ENCODE results near the gene UQCC3.

DNA sequence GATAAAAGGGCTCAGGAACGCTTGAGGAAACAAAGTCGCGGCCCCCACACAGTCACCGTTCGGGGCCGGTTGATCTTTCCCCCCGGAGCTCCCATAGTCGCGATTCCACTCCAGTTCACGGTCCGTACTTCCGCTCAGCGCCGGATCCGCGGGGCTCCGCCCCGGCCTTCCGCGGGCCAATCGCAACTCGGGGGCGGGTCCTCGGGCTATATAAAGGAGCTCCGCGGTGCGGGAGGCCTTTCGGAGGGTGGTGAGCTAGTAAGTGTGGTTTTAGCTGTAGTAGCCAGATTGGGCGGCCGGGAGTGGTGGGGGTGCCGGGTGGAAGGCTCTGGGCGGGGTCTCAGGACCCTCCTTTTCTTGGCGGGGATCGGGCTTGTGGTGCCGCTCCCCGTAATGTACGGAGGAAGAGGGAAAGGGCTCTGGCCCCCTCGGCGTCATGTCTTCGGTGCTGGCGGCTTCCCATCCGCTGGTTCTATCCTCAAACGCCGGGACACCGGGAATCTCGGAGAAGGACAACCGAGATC lies 6.3 kb upstream of the UQCC3 start, which contains the start of the genes C11orf98 and CSKMT:
- TF ChIP-seq ZNF367 (CRISPR knock-in tag; IDR thresholded peaks at IDR 0.05; ENCODE audit: borderline replicate concordance) (no peak), MIER3 (CRISPR knock-in tag; IDR thresholded peaks at IDR 0.05; ENCODE audit: borderline replicate concordance) (peak; percentile 62; the same call in 1 of the 2 replicates), PHF20 (CRISPR knock-in tag; IDR thresholded peaks at IDR 0.05) (peak; percentile 62; the same call in 1 of the 2 replicates), HNF4A (CRISPR knock-in tag; IDR thresholded peaks at IDR 0.05) (0 out of 2 replicates have a peak, but pooled peaks have one; percentile 28), POLR2AphosphoS5 (IDR thresholded peaks at IDR 0.05; ENCODE audit: low read depth, low read length) (peak; percentile 99), CREB1 (IDR thresholded peaks at IDR 0.05) (no peak), CREB1 (CRISPR knock-in tag; IDR thresholded peaks at IDR 0.05) (peak; percentile 52; the same call in 1 of the 2 replicates), RFX5 (IDR thresholded peaks at IDR 0.05; ENCODE audit: low read depth, low read length) (no peak), ZBTB8A (CRISPR knock-in tag; IDR thresholded peaks at IDR 0.05; ENCODE audit: borderline replicate concordance, low read depth) (no peak), TCF12 (IDR thresholded peaks at IDR 0.05) (no peak), TCF12 (CRISPR knock-in tag; IDR thresholded peaks at IDR 0.05) (no peak)
- TF ChIP-seq, protein P1, sequence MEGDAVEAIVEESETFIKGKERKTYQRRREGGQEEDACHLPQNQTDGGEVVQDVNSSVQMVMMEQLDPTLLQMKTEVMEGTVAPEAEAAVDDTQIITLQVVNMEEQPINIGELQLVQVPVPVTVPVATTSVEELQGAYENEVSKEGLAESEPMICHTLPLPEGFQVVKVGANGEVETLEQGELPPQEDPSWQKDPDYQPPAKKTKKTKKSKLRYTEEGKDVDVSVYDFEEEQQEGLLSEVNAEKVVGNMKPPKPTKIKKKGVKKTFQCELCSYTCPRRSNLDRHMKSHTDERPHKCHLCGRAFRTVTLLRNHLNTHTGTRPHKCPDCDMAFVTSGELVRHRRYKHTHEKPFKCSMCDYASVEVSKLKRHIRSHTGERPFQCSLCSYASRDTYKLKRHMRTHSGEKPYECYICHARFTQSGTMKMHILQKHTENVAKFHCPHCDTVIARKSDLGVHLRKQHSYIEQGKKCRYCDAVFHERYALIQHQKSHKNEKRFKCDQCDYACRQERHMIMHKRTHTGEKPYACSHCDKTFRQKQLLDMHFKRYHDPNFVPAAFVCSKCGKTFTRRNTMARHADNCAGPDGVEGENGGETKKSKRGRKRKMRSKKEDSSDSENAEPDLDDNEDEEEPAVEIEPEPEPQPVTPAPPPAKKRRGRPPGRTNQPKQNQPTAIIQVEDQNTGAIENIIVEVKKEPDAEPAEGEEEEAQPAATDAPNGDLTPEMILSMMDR (CRISPR knock-in tag; IDR thresholded peaks at IDR 0.05), result no peak
- TF ChIP-seq, protein P2, sequence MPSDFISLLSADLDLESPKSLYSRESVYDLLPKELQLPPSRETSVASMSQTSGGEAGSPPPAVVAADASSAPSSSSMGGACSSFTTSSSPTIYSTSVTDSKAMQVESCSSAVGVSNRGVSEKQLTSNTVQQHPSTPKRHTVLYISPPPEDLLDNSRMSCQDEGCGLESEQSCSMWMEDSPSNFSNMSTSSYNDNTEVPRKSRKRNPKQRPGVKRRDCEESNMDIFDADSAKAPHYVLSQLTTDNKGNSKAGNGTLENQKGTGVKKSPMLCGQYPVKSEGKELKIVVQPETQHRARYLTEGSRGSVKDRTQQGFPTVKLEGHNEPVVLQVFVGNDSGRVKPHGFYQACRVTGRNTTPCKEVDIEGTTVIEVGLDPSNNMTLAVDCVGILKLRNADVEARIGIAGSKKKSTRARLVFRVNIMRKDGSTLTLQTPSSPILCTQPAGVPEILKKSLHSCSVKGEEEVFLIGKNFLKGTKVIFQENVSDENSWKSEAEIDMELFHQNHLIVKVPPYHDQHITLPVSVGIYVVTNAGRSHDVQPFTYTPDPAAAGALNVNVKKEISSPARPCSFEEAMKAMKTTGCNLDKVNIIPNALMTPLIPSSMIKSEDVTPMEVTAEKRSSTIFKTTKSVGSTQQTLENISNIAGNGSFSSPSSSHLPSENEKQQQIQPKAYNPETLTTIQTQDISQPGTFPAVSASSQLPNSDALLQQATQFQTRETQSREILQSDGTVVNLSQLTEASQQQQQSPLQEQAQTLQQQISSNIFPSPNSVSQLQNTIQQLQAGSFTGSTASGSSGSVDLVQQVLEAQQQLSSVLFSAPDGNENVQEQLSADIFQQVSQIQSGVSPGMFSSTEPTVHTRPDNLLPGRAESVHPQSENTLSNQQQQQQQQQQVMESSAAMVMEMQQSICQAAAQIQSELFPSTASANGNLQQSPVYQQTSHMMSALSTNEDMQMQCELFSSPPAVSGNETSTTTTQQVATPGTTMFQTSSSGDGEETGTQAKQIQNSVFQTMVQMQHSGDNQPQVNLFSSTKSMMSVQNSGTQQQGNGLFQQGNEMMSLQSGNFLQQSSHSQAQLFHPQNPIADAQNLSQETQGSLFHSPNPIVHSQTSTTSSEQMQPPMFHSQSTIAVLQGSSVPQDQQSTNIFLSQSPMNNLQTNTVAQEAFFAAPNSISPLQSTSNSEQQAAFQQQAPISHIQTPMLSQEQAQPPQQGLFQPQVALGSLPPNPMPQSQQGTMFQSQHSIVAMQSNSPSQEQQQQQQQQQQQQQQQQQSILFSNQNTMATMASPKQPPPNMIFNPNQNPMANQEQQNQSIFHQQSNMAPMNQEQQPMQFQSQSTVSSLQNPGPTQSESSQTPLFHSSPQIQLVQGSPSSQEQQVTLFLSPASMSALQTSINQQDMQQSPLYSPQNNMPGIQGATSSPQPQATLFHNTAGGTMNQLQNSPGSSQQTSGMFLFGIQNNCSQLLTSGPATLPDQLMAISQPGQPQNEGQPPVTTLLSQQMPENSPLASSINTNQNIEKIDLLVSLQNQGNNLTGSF (CRISPR knock-in tag; IDR thresholded peaks at IDR 0.05), result no peak
